ENCODE measurements around the gene MICAL2.

GRCh38 chr11:12271241-12271640 lies 160.9 kb downstream of the MICAL2 start:
- no peak for TF ChIP-seq EZH2 (IDR thresholded peaks at IDR 0.05; ENCODE audit: borderline replicate concordance, insufficient read depth, low read depth, low read length, poor library complexity, severe bottlenecking)
- TF ChIP-seq, protein P1, sequence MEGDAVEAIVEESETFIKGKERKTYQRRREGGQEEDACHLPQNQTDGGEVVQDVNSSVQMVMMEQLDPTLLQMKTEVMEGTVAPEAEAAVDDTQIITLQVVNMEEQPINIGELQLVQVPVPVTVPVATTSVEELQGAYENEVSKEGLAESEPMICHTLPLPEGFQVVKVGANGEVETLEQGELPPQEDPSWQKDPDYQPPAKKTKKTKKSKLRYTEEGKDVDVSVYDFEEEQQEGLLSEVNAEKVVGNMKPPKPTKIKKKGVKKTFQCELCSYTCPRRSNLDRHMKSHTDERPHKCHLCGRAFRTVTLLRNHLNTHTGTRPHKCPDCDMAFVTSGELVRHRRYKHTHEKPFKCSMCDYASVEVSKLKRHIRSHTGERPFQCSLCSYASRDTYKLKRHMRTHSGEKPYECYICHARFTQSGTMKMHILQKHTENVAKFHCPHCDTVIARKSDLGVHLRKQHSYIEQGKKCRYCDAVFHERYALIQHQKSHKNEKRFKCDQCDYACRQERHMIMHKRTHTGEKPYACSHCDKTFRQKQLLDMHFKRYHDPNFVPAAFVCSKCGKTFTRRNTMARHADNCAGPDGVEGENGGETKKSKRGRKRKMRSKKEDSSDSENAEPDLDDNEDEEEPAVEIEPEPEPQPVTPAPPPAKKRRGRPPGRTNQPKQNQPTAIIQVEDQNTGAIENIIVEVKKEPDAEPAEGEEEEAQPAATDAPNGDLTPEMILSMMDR (IDR thresholded peaks at IDR 0.05), result no peak

All from B cell (primary cell).